CD4-positive, alpha-beta T cell (primary cell): Measurements from ENCODE around the gene GGA2. TPM values are rescaled to one million over a fixed set of nuclear protein-coding genes. Genes with fewer than 3 reads are reported as not detected.
"Not testable (repeated sequence)": the region's sequence is repeated elsewhere in the genome, so short reads cannot be mapped to it uniquely, and the experiment has no call there.

Source experiments
- ATAC-seq: fragments of 200-7000 bp; cut with Tn5 transposase; one replicate; pipeline ENCODE4 v1.10.0; 2022; ENCODE audit warnings: mild to moderate bottlenecking; ENCODE audit not compliant: poor library complexity
- CTCF ChIA-PET: fragments of 350-600 bp; sonication (Branson Sonifier 250); formaldehyde crosslinking; loops from one replicate; lab custom pipeline; 2021; ENCODE audit warnings: antibody characterized with exemption, inconsistent platforms; lab: Charles Lee
- POLR2A ChIA-PET: fragments of 350-600 bp; sonication (Branson Sonifier 250); formaldehyde crosslinking; loops from one replicate; lab custom pipeline; 2021; ENCODE audit warnings: antibody characterized with exemption, inconsistent platforms; lab: Charles Lee
- DNase-seq, 14 experiments: peaks; one replicate each; pipeline ENCODE4 v3.0.0-alpha.2; 2013 to 2020; ENCODE audit warnings: mixed read lengths in 2 of 14
- H3K27ac ChIP-seq, 2 donors: one replicate each; pipeline versions ENCODE4 v1.5.1 to v1.7.0; 2013; ENCODE audit warnings: low read length in 2 of 2, low read depth in 1 of 2, mild to moderate bottlenecking in 1 of 2
- H3K27me3 ChIP-seq, 2 experiments: 1 replicate in 1 of 2; 2 replicates in 1 of 2; pipeline versions ENCODE4 v1.6.1 to v1.7.0; 2013; ENCODE audit warnings: low read length in 2 of 2, control low read depth in 1 of 2, mild to moderate bottlenecking in 1 of 2, moderate library complexity in 1 of 2; ENCODE audit not compliant: insufficient read depth in 2 of 2, control insufficient read depth in 1 of 2
- H3K36me3 ChIP-seq: one replicate; pipeline ENCODE4 v1.6.1; 2013; ENCODE audit warnings: low read length, control low read depth; ENCODE audit not compliant: insufficient read depth
- H3K4me1 ChIP-seq: one replicate; pipeline ENCODE4 v1.6.1; 2013; ENCODE audit warnings: low read length, control low read depth; ENCODE audit not compliant: insufficient read depth
- H3K4me3 ChIP-seq: one replicate; pipeline ENCODE4 v1.5.1; 2013; ENCODE audit warnings: mild to moderate bottlenecking, low read length, moderate library complexity
- H3K9me3 ChIP-seq, 2 experiments: 1 replicate in 1 of 2; 2 replicates in 1 of 2; pipeline versions ENCODE4 v1.6.1 to v1.7.0; 2013; ENCODE audit warnings: low read length in 2 of 2, mild to moderate bottlenecking in 2 of 2, control low read depth in 1 of 2, moderate library complexity in 1 of 2; ENCODE audit not compliant: control insufficient read depth in 1 of 2, insufficient read depth in 1 of 2
- H3K27ac Mint-ChIP-seq: one replicate; pipeline ENCODE4 v1.8.0; 2020; ENCODE audit warnings: mixed read lengths
- H3K27me3 Mint-ChIP-seq: one replicate; pipeline ENCODE4 v1.8.0; 2021; ENCODE audit warnings: mixed read lengths
- H3K36me3 Mint-ChIP-seq: one replicate; pipeline ENCODE4 v1.8.0; 2021; ENCODE audit warnings: low read depth, mixed read lengths
- H3K4me1 Mint-ChIP-seq: one replicate; pipeline ENCODE4 v1.8.0; 2021; ENCODE audit warnings: low read depth, mixed read lengths
- H3K4me3 Mint-ChIP-seq: one replicate; pipeline ENCODE4 v1.8.0; 2020; ENCODE audit warnings: mild to moderate bottlenecking, mixed read lengths
- H3K9me3 Mint-ChIP-seq: one replicate; pipeline ENCODE4 v1.8.0; 2020; ENCODE audit warnings: mixed read lengths
- intact Hi-C, 2 experiments: fragments of 100-400 bp; cut with DNase I in 1 of 2; cut with micrococcal nuclease in 1 of 2; formaldehyde crosslinking; loops; one replicate each; pipeline versions ENCODE4 v1.15.1 to v1.9.0; 2023 to 2025; cut with DNase I, micrococcal nuclease
- total RNA-seq, 174 experiments: library from RNA in 2 of 174; stranded (reverse) in 2 of 174; gene quantifications; one replicate each; pipeline ENCODE4 v1.2.3 and lab custom pipeline; 2021 to 2026
- TF ChIP-seq, protein P1 (sequence below): fragments of 200-600 bp; IDR thresholded peaks from one replicate; pipeline ENCODE4 v1.8.0; 2022; ENCODE audit warnings: antibody characterized with exemption, mild to moderate bottlenecking

The GGA2 gene
- total RNA-seq, 2 experiments from 2014 or later, result 96.5 to 96.9 TPM

GRCh38 chr16:23448392-23448791 lies 61.9 kb downstream of the GGA2 start:
- Histone ChIP-seq H3K4me1 (peaks cover 11% of the 10 kb centered on the region), H3K9me3 (no peaks in the 10 kb centered on the region), H3K27ac (no peak overlapping the region), H3K36me3 (peaks cover 20% of the 10 kb centered on the region), H3K4me3 (no peak overlapping the region), H3K27me3 (no peaks in the 10 kb centered on the region)
- Mint-ChIP-seq H3K4me1 (peaks cover 40% of the 10 kb centered on the region), H3K4me3 (no peak overlapping the region), H3K27ac (no peak overlapping the region), H3K36me3 (peaks cover 47% of the 10 kb centered on the region), H3K27me3 (no peaks in the 10 kb centered on the region), H3K9me3 (no peaks in the 10 kb centered on the region)
- DNase-seq (no peak), ATAC-seq (no peak)
- intact Hi-C loops, result no loop called here
- TF ChIP-seq, protein P1, sequence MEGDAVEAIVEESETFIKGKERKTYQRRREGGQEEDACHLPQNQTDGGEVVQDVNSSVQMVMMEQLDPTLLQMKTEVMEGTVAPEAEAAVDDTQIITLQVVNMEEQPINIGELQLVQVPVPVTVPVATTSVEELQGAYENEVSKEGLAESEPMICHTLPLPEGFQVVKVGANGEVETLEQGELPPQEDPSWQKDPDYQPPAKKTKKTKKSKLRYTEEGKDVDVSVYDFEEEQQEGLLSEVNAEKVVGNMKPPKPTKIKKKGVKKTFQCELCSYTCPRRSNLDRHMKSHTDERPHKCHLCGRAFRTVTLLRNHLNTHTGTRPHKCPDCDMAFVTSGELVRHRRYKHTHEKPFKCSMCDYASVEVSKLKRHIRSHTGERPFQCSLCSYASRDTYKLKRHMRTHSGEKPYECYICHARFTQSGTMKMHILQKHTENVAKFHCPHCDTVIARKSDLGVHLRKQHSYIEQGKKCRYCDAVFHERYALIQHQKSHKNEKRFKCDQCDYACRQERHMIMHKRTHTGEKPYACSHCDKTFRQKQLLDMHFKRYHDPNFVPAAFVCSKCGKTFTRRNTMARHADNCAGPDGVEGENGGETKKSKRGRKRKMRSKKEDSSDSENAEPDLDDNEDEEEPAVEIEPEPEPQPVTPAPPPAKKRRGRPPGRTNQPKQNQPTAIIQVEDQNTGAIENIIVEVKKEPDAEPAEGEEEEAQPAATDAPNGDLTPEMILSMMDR, result no peak
- ChIA-PET CTCF (interaction anchor here (1.6 kb wide), 1 partner anchor 13 kb away, joined by 4 read pairs; no protein-coding TSS in a partner anchor), POLR2A (no interaction called here)

GRCh38 chr16:23437542-23437941 lies 72.8 kb downstream of the GGA2 start:
- H3K4me1 ChIP-seq, H3K9me3 ChIP-seq, DNase-seq, H3K27me3 Mint-ChIP-seq, H3K27me3 ChIP-seq, H3K27ac Mint-ChIP-seq, H3K4me1 Mint-ChIP-seq, H3K4me3 ChIP-seq, H3K9me3 Mint-ChIP-seq, CTCF ChIA-PET, POLR2A ChIA-PET, H3K27ac ChIP-seq, H3K4me3 Mint-ChIP-seq, intact Hi-C loops, ATAC-seq: not testable (repeated sequence)
- peaks cover 46% of the 10 kb centered on the region for H3K36me3 ChIP-seq
- peaks cover 79% of the 10 kb centered on the region for H3K36me3 Mint-ChIP-seq

- H3K36me3 Mint-ChIP-seq, result peaks cover 75% of the 10 kb centered on the region
- no peak overlapping the region for H3K4me3 Mint-ChIP-seq
- DNase-seq, result no peak
- H3K4me1 Mint-ChIP-seq, result no peaks in the 10 kb centered on the region
- CTCF ChIA-PET, result no interaction called here
- TF ChIP-seq, protein P1, result no peak
- no peak overlapping the region for H3K4me3 ChIP-seq
- H3K4me1 ChIP-seq, result no peaks in the 10 kb centered on the region
- no peak overlapping the region for H3K27ac Mint-ChIP-seq
- H3K9me3 ChIP-seq, result no peaks in the 10 kb centered on the region
- no peaks in the 10 kb centered on the region for H3K27me3 Mint-ChIP-seq
- no peaks in the 10 kb centered on the region for H3K9me3 Mint-ChIP-seq
- ATAC-seq, result no peak
- POLR2A ChIA-PET, result interaction anchor here (0.6 kb wide), 1 partner anchor 160 kb away, joined by 3 read pairs; no protein-coding TSS in a partner anchor
- no peak overlapping the region for H3K27ac ChIP-seq
- no peaks in the 10 kb centered on the region for H3K27me3 ChIP-seq
- intact Hi-C loops, result no loop called here
- H3K36me3 ChIP-seq, result peaks cover 47% of the 10 kb centered on the region
Measured at GRCh38 chr16:23436951-23437350, 73.3 kb downstream of the GGA2 start.

GRCh38 chr16:23435500-23435899 lies 74.8 kb downstream of the GGA2 start:
- DNase-seq (peak; percentile 27 to 80 (median 49)), ATAC-seq (peak; percentile 88)
- Mint-ChIP-seq H3K9me3 (no peaks in the 10 kb centered on the region), H3K4me1 (no peaks in the 10 kb centered on the region), H3K36me3 (peaks cover 66% of the 10 kb centered on the region), H3K27ac (no peak overlapping the region), H3K4me3 (no peak overlapping the region), H3K27me3 (no peaks in the 10 kb centered on the region)
- Histone ChIP-seq H3K27me3 (no peaks in the 10 kb centered on the region), H3K4me1 (no peaks in the 10 kb centered on the region), H3K9me3 (no peaks in the 10 kb centered on the region), H3K36me3 (peaks cover 51% of the 10 kb centered on the region), H3K4me3 (no peak overlapping the region), H3K27ac (no peak overlapping the region)
- ChIA-PET POLR2A (no interaction called here), CTCF (interaction anchor here (0.6 to 1.6 kb wide), 13 partner anchors 8 to 348 kb away, joined by 3 to 7 read pairs (median 3); partner anchors contain the start of gene SCNN1G)
- TF ChIP-seq, protein P1, result peak; percentile 77
- intact Hi-C loops, result no loop called here
